HepG2 (cell line): ENCODE data around the gene PRKN. TPM values are rescaled to one million over a fixed set of nuclear protein-coding genes. Genes with fewer than 3 reads are reported as not detected.

ENCODE experiments used
- ATAC-seq: fragments of 200-7000 bp; cut with Tn5 transposase; 3 replicates; pipeline ENCODE4 v1.9.1; 2020; ENCODE audit warnings: mild to moderate bottlenecking, moderate library complexity
- BruUV-seq: library from RNA; stranded (reverse); fragments of 400-500 nt; replicated peaks from 2 replicates; lab custom pipeline; 2021; lab: Mats Ljungman, UMichigan
- CTCF ChIA-PET: fragments of 300-600 bp; formaldehyde crosslinking; extraction: SDS; loops from one replicate; lab custom pipeline; 2021; ENCODE audit warnings: low total read pairs, inconsistent platforms, low intra/inter-chr PET ratio; lab: Yijun Ruan, JAX
- POLR2A ChIA-PET: fragments of 350-600 bp; sonication (Branson Sonifier 250); formaldehyde crosslinking; loops from one replicate; lab custom pipeline; 2020; ENCODE audit warnings: antibody characterized with exemption, inconsistent platforms; lab: Yijun Ruan, JAX
- DNase-seq: peaks from one replicate; pipeline ENCODE4 v3.0.0-alpha.2; 2015; ENCODE audit warnings: low spot score
- FAIRE-seq: peaks from 3 replicates; lab custom pipeline; 2011; peaks lifted over from hg19 to GRCh38; lab: Jason Lieb, UNC
- H2AFZ ChIP-seq: one replicate; pipeline ENCODE4 v1.6.1; 2011; ENCODE audit warnings: low read length, inconsistent platforms
- H3K27ac ChIP-seq: fragments of 300-600 bp; 3 replicates; pipeline ENCODE4 v1.8.0; 2011; ENCODE audit warnings: mixed run types, mild to moderate bottlenecking, mixed read lengths, low read length, inconsistent platforms; ENCODE audit not compliant: insufficient read depth; ENCODE audit errors: extremely low read length
- H3K27me3 ChIP-seq, 2 experiments: fragments of 200-600 bp in 1 of 2; 2 replicates in 1 of 2; 3 replicates in 1 of 2; pipeline versions ENCODE4 v1.6.0 to v1.8.0; 2011; ENCODE audit warnings: low read length in 2 of 2, mild to moderate bottlenecking in 2 of 2, moderate library complexity in 2 of 2, inconsistent platforms in 1 of 2; ENCODE audit not compliant: insufficient read depth in 2 of 2, control insufficient read depth in 1 of 2
- H3K36me3 ChIP-seq, 2 experiments: fragments of 200-600 bp in 1 of 2; replicated peaks in 1 of 2; 2 replicates in 1 of 2; 3 replicates in 1 of 2; pipeline versions ENCODE4 v1.5.1 to v1.8.0; 2011; ENCODE audit warnings: low read length in 2 of 2, inconsistent platforms in 1 of 2; ENCODE audit not compliant: insufficient read depth in 2 of 2, control insufficient read depth in 1 of 2
- H3K4me1 ChIP-seq: 2 replicates; pipeline ENCODE4 v1.5.1; 2012; ENCODE audit warnings: low read length, inconsistent platforms; ENCODE audit not compliant: insufficient read depth
- H3K4me2 ChIP-seq: 2 replicates; pipeline ENCODE4 v1.6.0; 2011; ENCODE audit warnings: low read depth, low read length, inconsistent platforms
- H3K4me3 ChIP-seq, 3 experiments: fragments of 200-600 bp in 1 of 3; sonication (generic), shearing (Covaris generic) in 1 of 3; replicated peaks in 1 of 3; 2 replicates each; pipeline ENCODE4 v1.5.1; 2011 to 2016; ENCODE audit warnings: low read length in 3 of 3, inconsistent platforms in 2 of 3, low read depth in 2 of 3, mild to moderate bottlenecking in 2 of 3, control low read depth in 1 of 3, mixed read lengths in 1 of 3; ENCODE audit not compliant: insufficient read depth in 1 of 3
- H3K79me2 ChIP-seq: one replicate; pipeline ENCODE4 v1.6.1; 2011; ENCODE audit warnings: low read length, inconsistent platforms; ENCODE audit not compliant: insufficient read depth
- H3K9ac ChIP-seq: 2 replicates; pipeline ENCODE4 v1.6.0; 2011; ENCODE audit warnings: mild to moderate bottlenecking, low read depth, low read length, inconsistent platforms; ENCODE audit not compliant: insufficient read depth
- H3K9me3 ChIP-seq: 2 replicates; pipeline ENCODE4 v1.5.1; 2012; ENCODE audit warnings: mild to moderate bottlenecking, low read length
- H4K20me1 ChIP-seq: 2 replicates; pipeline ENCODE4 v1.6.0; 2011; ENCODE audit warnings: inconsistent platforms, mild to moderate bottlenecking, low read length, moderate library complexity; ENCODE audit not compliant: insufficient read depth
- DBP ChIP-seq: sonication (generic); formaldehyde crosslinking; IDR thresholded peaks from 2 replicates; pipeline ENCODE4 v1.4.0; 2020; ENCODE audit warnings: missing genetic modification reagents; ENCODE audit errors: not compliant biosample characterization
- HNRNPUL1 ChIP-seq: fragments of 200-400 bp; formaldehyde crosslinking; IDR thresholded peaks from 2 replicates; pipeline ENCODE4 v1.6.1; 2017; ENCODE audit warnings: low read depth, mild to moderate bottlenecking, low read length, moderate library complexity
- NR0B2 ChIP-seq: sonication (generic); formaldehyde crosslinking; IDR thresholded peaks from 2 replicates; pipeline ENCODE4 v1.4.0; 2020; ENCODE audit warnings: mild to moderate bottlenecking, missing genetic modification reagents
- ZNF142 ChIP-seq: sonication (generic); formaldehyde crosslinking; IDR thresholded peaks from 2 replicates; pipeline ENCODE4 v1.4.0; 2020; ENCODE audit warnings: missing genetic modification reagents
- ZNF230 ChIP-seq: sonication (generic); formaldehyde crosslinking; IDR thresholded peaks from 2 replicates; pipeline ENCODE4 v1.4.0; 2020; ENCODE audit warnings: mild to moderate bottlenecking, missing genetic modification reagents
- ZNF441 ChIP-seq: sonication (generic); formaldehyde crosslinking; IDR thresholded peaks from 2 replicates; pipeline ENCODE4 v1.7.0; 2021; ENCODE audit warnings: missing genetic modification reagents, borderline replicate concordance
- ZNF772 ChIP-seq: sonication (generic); formaldehyde crosslinking; IDR thresholded peaks from 2 replicates; pipeline ENCODE4 v1.5.0; 2020; ENCODE audit warnings: mild to moderate bottlenecking, missing genetic modification reagents
- WGBS: methylation state at CpG from one replicate; pipeline ENCODE4 v1.1.6; 2017; ENCODE audit warnings: low lambda C conversion rate; 5-methylcytosine and 5-hydroxymethylcytosine counted together
- in situ Hi-C: cut with HindIII; loops from 2 replicates; pipeline ENCODE4 v1.10.0; 2017; ENCODE audit warnings: low pct_unique_long_range_greater_than_20kb; ENCODE audit not compliant: extremely low pct_ligation_motif_present
- intact Hi-C: fragments of 100-400 bp; cut with micrococcal nuclease; formaldehyde crosslinking; loops from one replicate; pipeline ENCODE4 v1.10.0; 2022; ENCODE audit not compliant: unreplicated experiment
- polyA plus RNA-seq, 8 experiments: library from polyadenylated mRNA; depleted of rRNA in 3 of 8; stranded (reverse) in 7 of 8; unstranded in 1 of 8; fragments of >200 nt; fragmentation: Illumina TruSeq in 4 of 8; extraction: Trizol in 4 of 8; gene quantifications; 2 replicates each; pipeline versions ENCODE4 v1.2.1 to v1.2.3, GENCODE V29; 2011 to 2016; ENCODE audit warnings: low read depth in 4 of 8, missing spikeins in 1 of 8, mixed read lengths in 1 of 8; ENCODE audit not compliant: insufficient read depth in 1 of 8
- total RNA-seq, 5 experiments: library from RNA; depleted of rRNA; stranded (reverse); fragments of >200 nt; fragmentation: Illumina TruSeq; extraction: Trizol; gene quantifications; 2 replicates each; pipeline ENCODE4 v1.2.3, GENCODE V29; 2016; ENCODE audit warnings: low read depth in 1 of 5

PRKN gene
- total and polyA plus RNA-seq, 2 of the 13 experiments (the other 11 are each of a cell fraction or from before 2014, with no cell fraction given), result 0.31 to 0.44 TPM

- 18% methylated on average over 9 of the region's 16 CpGs for WGBS
- no peak overlapping the region for H3K27ac ChIP-seq
- POLR2A ChIA-PET, result no interaction called here
- no TSS peak for BruUV-seq
- DNase-seq (no peak), FAIRE-seq (no peak), ATAC-seq (peak; percentile 22; the same call in 2 of the 3 replicates)
- H3K4me3 ChIP-seq, result no peak overlapping the region
- CTCF ChIA-PET, result no interaction called here
- H4K20me1 ChIP-seq, result no peaks in the 10 kb centered on the region
- in situ Hi-C loops, result no loop called here
- no peak overlapping the region for H3K9ac ChIP-seq
- intact Hi-C loops, result no loop called here
- no peak overlapping the region for H2AFZ ChIP-seq
- no peak for TF ChIP-seq ZNF441 (CRISPR knock-in tag)
- H3K4me2 ChIP-seq, result no peak overlapping the region
- H3K4me1 ChIP-seq, result no peaks in the 10 kb centered on the region
- H3K36me3 ChIP-seq, result no peaks in the 10 kb centered on the region
- H3K9me3 ChIP-seq, result no peaks in the 10 kb centered on the region
- H3K27me3 ChIP-seq, result peaks cover 0 to 20% of the 10 kb centered on the region in 2 experiments; a peak in 3 of 5 replicates
- no peaks in the 10 kb centered on the region for H3K79me2 ChIP-seq
Observed at GRCh38 chr6:161303628-161304340, 1423.8 kb downstream of the PRKN start.

- Histone ChIP-seq H2AFZ (no peak overlapping the region), H3K36me3 (no peaks in the 10 kb centered on the region), H3K4me2 (no peak overlapping the region), H3K9ac (no peak overlapping the region), H3K27me3 (peaks cover 0 to 20% of the 10 kb centered on the region in 2 experiments; a peak in 3 of 5 replicates), H3K4me3 (no peak overlapping the region), H3K9me3 (no peaks in the 10 kb centered on the region), H4K20me1 (no peaks in the 10 kb centered on the region), H3K4me1 (no peaks in the 10 kb centered on the region), H3K79me2 (no peaks in the 10 kb centered on the region), H3K27ac (no peak overlapping the region)
- FAIRE-seq, result no peak
- POLR2A ChIA-PET, result no interaction called here
- CTCF ChIA-PET, result no interaction called here
- no peak for DNase-seq
- in situ Hi-C loops (no loop called here), intact Hi-C loops (no loop called here)
- BruUV-seq, result no TSS peak
- ATAC-seq, result no peak
- WGBS, result 38% methylated on average over 6 of the region's 6 CpGs
- no peak for TF ChIP-seq HNRNPUL1
- no peak for TF ChIP-seq ZNF441 (CRISPR knock-in tag)
- no peak for TF ChIP-seq NR0B2 (CRISPR knock-in tag)
- no peak for TF ChIP-seq ZNF230 (CRISPR knock-in tag)
- no peak for TF ChIP-seq DBP
- TF ChIP-seq ZNF772, result no peak
- no peak for TF ChIP-seq ZNF142 (CRISPR knock-in tag)
Observed at GRCh38 chr6:161302949-161303348, 1424.6 kb downstream of the PRKN start.
